GM10266 (cell line): ENCODE data around the gene SERPINA3.

Source experiments
- DNase-seq: peaks from one replicate; pipeline ENCODE4 v3.0.0; 2012; ENCODE audit errors: extremely low spot score
- TF ChIP-seq, protein P1 (sequence below): IDR thresholded peaks from 2 replicates; pipeline ENCODE4 v1.5.1; 2012; ENCODE audit warnings: mild to moderate bottlenecking, low read depth; ENCODE audit not compliant: control insufficient read depth, insufficient read depth; ENCODE audit errors: missing control alignments

The SERPINA3 gene

GRCh38 chr14:94650806-94651805 is 38.9 kb downstream of the SERPINA3 start:
- DNase-seq, result no peak
- TF ChIP-seq, protein P1, sequence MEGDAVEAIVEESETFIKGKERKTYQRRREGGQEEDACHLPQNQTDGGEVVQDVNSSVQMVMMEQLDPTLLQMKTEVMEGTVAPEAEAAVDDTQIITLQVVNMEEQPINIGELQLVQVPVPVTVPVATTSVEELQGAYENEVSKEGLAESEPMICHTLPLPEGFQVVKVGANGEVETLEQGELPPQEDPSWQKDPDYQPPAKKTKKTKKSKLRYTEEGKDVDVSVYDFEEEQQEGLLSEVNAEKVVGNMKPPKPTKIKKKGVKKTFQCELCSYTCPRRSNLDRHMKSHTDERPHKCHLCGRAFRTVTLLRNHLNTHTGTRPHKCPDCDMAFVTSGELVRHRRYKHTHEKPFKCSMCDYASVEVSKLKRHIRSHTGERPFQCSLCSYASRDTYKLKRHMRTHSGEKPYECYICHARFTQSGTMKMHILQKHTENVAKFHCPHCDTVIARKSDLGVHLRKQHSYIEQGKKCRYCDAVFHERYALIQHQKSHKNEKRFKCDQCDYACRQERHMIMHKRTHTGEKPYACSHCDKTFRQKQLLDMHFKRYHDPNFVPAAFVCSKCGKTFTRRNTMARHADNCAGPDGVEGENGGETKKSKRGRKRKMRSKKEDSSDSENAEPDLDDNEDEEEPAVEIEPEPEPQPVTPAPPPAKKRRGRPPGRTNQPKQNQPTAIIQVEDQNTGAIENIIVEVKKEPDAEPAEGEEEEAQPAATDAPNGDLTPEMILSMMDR, result no peak

- DNase-seq, result no peak
- TF ChIP-seq, protein P1, result no peak
These were observed 41.1 kb downstream of the SERPINA3 start for GRCh38 chr14:94653321-94653720.

DNA sequence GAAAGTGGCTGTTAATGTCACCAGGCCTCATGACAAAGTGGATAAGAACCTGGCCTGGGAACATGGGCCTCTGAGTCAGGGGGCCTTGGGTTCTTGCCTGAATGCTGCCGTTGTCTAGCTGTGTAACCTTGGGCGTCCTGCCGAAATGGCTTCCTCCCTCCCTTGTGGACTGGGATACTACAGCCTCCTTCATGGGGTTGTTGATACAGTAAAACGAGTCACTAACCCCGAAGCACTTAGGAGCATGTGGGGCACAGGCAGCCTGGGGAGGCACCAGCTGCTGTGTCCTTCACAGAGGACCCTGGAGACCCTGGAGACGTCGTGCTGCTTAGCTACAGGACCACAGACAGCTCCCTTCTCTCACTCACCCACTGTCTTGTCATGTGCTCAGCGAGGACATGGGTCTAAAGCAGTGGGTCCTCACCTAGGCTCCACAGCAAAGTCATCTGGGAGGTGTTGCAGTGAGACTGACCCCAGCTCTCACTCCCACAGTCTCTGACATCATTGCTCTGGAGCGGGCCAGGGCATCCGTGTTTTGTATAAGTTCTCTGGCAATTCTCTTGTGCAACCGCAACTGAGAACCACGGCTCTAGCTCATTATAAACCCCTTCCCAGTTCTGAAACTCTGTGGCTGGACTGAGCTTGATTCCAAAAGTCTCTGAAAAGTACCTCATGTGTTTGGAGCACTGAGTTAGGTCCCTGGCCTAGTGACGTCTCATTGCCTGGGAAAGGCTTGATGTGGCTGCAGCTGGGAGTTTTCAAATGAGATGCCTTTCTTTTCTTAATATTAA is 42.1 kb downstream of the SERPINA3 start:
- TF ChIP-seq, protein P1, result no peak
- DNase-seq, result no peak

GRCh38 chr14:94655169-94655710 is 43.0 kb downstream of the SERPINA3 start:
- DNase-seq, result no peak
- TF ChIP-seq, protein P1, result no peak

DNA sequence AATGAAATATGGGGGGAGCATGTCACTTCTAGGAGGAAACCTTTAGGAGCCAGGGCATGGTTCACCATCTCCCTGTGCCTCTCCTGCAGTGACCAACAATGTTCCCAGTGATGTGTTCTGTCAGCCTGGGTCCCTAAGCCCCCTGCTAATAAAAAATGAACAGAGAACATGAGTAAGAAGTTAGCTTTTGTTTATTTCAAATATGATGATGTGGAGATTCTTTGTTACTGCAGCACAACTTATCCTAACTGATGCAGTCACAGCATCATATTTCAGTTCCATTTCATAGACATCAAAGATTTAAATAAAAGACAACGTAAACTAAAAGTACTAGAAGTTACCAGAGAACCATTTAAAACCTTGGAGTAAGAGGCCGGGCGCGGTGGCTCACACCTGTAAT is 43.9 kb downstream of the SERPINA3 start:
- no peak for DNase-seq
- TF ChIP-seq, protein P1, result no peak

- TF ChIP-seq, protein P1, result no peak
- no peak for DNase-seq
These were observed 47.1 kb downstream of the SERPINA3 start for GRCh38 chr14:94659256-94659655.
